K562 (cell line): ENCODE data around the gene ARMC9. TPM values are rescaled to one million over a fixed set of nuclear protein-coding genes. Genes with fewer than 3 reads are reported as not detected.

Experiments
- ATAC-seq: fragments of 200-7000 bp; cut with Tn5 transposase; 3 replicates; pipeline ENCODE4 v1.9.1; 2020; ENCODE audit warnings: moderate library complexity
- BruUV-seq: library from RNA; stranded (reverse); fragments of 400-500 nt; replicated peaks from 2 replicates; lab custom pipeline; 2021; lab: Mats Ljungman, UMichigan
- CTCF ChIA-PET: fragments of 300-600 bp; formaldehyde crosslinking; extraction: SDS; loops from one replicate; lab custom pipeline; 2021; ENCODE audit warnings: low intra/inter-chr PET ratio; lab: Yijun Ruan, JAX
- POLR2A ChIA-PET: fragments of 300-600, 350-650 bp; sonication (Branson Sonifier 250); formaldehyde crosslinking; extraction: SDS; loops from one replicate; lab custom pipeline; 2021; ENCODE audit warnings: antibody characterized with exemption, inconsistent platforms; lab: Yijun Ruan, JAX
- DNase-seq, 4 experiments: peaks; one replicate each; pipeline versions ENCODE4 v3.0.0 to v3.0.0-alpha.2; 2011 to 2018; ENCODE audit warnings: low spot score in 3 of 4, mixed read lengths in 3 of 4; ENCODE audit errors: extremely low read depth in 1 of 4
- FAIRE-seq: peaks from 2 replicates; lab custom pipeline; 2011; peaks lifted over from hg19 to GRCh38; lab: Jason Lieb, UNC
- H2AFZ ChIP-seq: 2 replicates; pipeline ENCODE4 v1.6.0; 2011; ENCODE audit warnings: low read depth, low read length, control low read depth, inconsistent platforms
- H3K27ac ChIP-seq: fragments of 200-600 bp; 3 replicates; pipeline ENCODE4 v1.8.0; 2011; ENCODE audit warnings: low read depth, mild to moderate bottlenecking, control low read depth, inconsistent platforms, low read length, moderate library complexity, mixed read lengths; ENCODE audit errors: extremely low read depth
- H3K27me3 ChIP-seq, 2 experiments: fragments of 300-600 bp in 1 of 2; 2 replicates in 1 of 2; 3 replicates in 1 of 2; pipeline versions ENCODE4 v1.6.0 to v1.8.0; 2011; ENCODE audit warnings: inconsistent platforms in 2 of 2, low read length in 2 of 2, mild to moderate bottlenecking in 1 of 2, mixed read lengths in 1 of 2, moderate library complexity in 1 of 2; ENCODE audit not compliant: control insufficient read depth in 2 of 2, insufficient read depth in 2 of 2
- H3K36me3 ChIP-seq: fragments of 300-600 bp; 3 replicates; pipeline ENCODE4 v1.8.0; 2011; ENCODE audit warnings: mild to moderate bottlenecking, low read length, inconsistent platforms; ENCODE audit not compliant: control insufficient read depth, insufficient read depth
- H3K4me1 ChIP-seq, 2 experiments: fragments of 200-600 bp in 1 of 2; replicated peaks in 1 of 2; 2 replicates in 1 of 2; 3 replicates in 1 of 2; pipeline versions ENCODE4 v1.5.1 to v1.8.0; 2011; ENCODE audit warnings: inconsistent platforms in 2 of 2, low read length in 2 of 2, mild to moderate bottlenecking in 1 of 2, mixed read lengths in 1 of 2, moderate library complexity in 1 of 2; ENCODE audit not compliant: control insufficient read depth in 2 of 2, insufficient read depth in 2 of 2
- H3K4me2 ChIP-seq: 2 replicates; pipeline ENCODE4 v1.6.1; 2011; ENCODE audit warnings: low read length, control low read depth, inconsistent platforms, mixed read lengths; ENCODE audit not compliant: insufficient read depth
- H3K4me3 ChIP-seq: fragments of 200-600 bp; sonication (generic), shearing (Covaris generic); 2 replicates; pipeline ENCODE4 v1.5.1; 2016; ENCODE audit warnings: control low read depth, inconsistent platforms
- H3K79me2 ChIP-seq: fragments of 200-600 bp; 3 replicates; pipeline ENCODE4 v1.8.0; 2011; ENCODE audit warnings: low read length, inconsistent platforms; ENCODE audit not compliant: control insufficient read depth, insufficient read depth
- H3K9ac ChIP-seq, 2 experiments: 2 replicates each; pipeline versions ENCODE4 v1.6.0 to v1.6.1; 2011; ENCODE audit warnings: low read depth in 2 of 2, low read length in 2 of 2, control low read depth in 1 of 2, inconsistent platforms in 1 of 2, mild to moderate bottlenecking in 1 of 2, mixed read lengths in 1 of 2; ENCODE audit not compliant: insufficient read depth in 1 of 2
- H3K9me1 ChIP-seq: one replicate; pipeline ENCODE4 v1.6.0; 2011; ENCODE audit warnings: inconsistent platforms, mild to moderate bottlenecking, low read length, moderate library complexity; ENCODE audit not compliant: control insufficient read depth, insufficient read depth
- H3K9me3 ChIP-seq: replicated peaks from 2 replicates; pipeline ENCODE4 v1.5.1; 2011; ENCODE audit warnings: low read depth, low read length, inconsistent platforms; ENCODE audit not compliant: control insufficient read depth, insufficient read depth
- H4K20me1 ChIP-seq: replicated peaks from 2 replicates; pipeline ENCODE4 v1.6.1; 2011; ENCODE audit warnings: low read length, inconsistent platforms, mixed read lengths; ENCODE audit not compliant: control insufficient read depth, insufficient read depth
- CBFA2T2 ChIP-seq: fragments of 450-650 bp; conservative IDR thresholded peaks from 2 replicates; pipeline ENCODE4 v1.6.1; 2017; ENCODE audit warnings: mild to moderate bottlenecking
- ELF1 ChIP-seq: fragments of 200-800 bp; sonication (Bioruptor generic); IDR thresholded peaks from 2 replicates; pipeline ENCODE4 v1.6.1; 2016; ENCODE audit warnings: missing genetic modification characterization, missing compliant biosample characterization
- ETV5 ChIP-seq: sonication (generic); formaldehyde crosslinking; IDR thresholded peaks from 2 replicates; pipeline ENCODE4 v1.4.0; 2020; ENCODE audit warnings: low read depth, mild to moderate bottlenecking, missing genetic modification reagents
- FIP1L1 ChIP-seq: fragments of 200-400 bp; formaldehyde crosslinking; IDR thresholded peaks from 2 replicates; pipeline ENCODE4 v1.6.1; 2018; ENCODE audit warnings: mild to moderate bottlenecking, low read depth, low read length; ENCODE audit not compliant: poor library complexity, severe bottlenecking
- FOXA1 ChIP-seq: fragments of 450-650 bp; IDR thresholded peaks from 2 replicates; pipeline ENCODE4 v1.6.1; 2016; ENCODE audit warnings: mild to moderate bottlenecking, borderline replicate concordance
- PYGO2 ChIP-seq: fragments of 450-650 bp; IDR thresholded peaks from 2 replicates; pipeline ENCODE4 v1.6.1; 2016; ENCODE audit warnings: mild to moderate bottlenecking, missing genetic modification characterization, moderate library complexity, missing compliant biosample characterization
- TAL1 ChIP-seq: fragments of 450-650 bp; IDR thresholded peaks from 2 replicates; pipeline ENCODE4 v1.6.1; 2016; ENCODE audit warnings: mild to moderate bottlenecking
- TOE1 ChIP-seq, 2 experiments: fragments of 450-650 bp in 1 of 2; sonication (generic) in 1 of 2; formaldehyde crosslinking in 1 of 2; IDR thresholded peaks; 2 replicates each; pipeline versions ENCODE4 v1.7.1 to v1.8.0; 2016 to 2022; ENCODE audit warnings: borderline replicate concordance in 2 of 2, mild to moderate bottlenecking in 2 of 2, antibody characterized with exemption in 1 of 2, inconsistent platforms in 1 of 2, low read depth in 1 of 2, missing genetic modification reagents in 1 of 2, moderate library complexity in 1 of 2
- ZFP30 ChIP-seq: fragments of 250-450 bp; sonication (Bioruptor Pico); IDR thresholded peaks from 2 replicates; pipeline ENCODE4 v1.8.0; 2022; ENCODE audit warnings: moderate library complexity, mild to moderate bottlenecking, inconsistent platforms, borderline replicate concordance
- ZSCAN29 ChIP-seq: fragments of 450-650 bp; IDR thresholded peaks from 2 replicates; pipeline ENCODE4 v1.6.1; 2017
- WGBS: fragments of 100-300 bp; shearing (Covaris generic); methylation state at CpG from one replicate; pipeline ENCODE4 v1.1.6; 2016; ENCODE audit warnings: low coverage, mixed read lengths; ENCODE audit not compliant: insufficient coverage; ENCODE audit errors: missing lambda C conversion rate; 5-methylcytosine and 5-hydroxymethylcytosine counted together
- in situ Hi-C: fragments of 300-500 bp; cut with MboI; formaldehyde crosslinking; loops from 4 replicates; pipeline ENCODE4 v1.15.0; 2018; ENCODE audit warnings: inconsistent platforms, mixed read lengths
- intact Hi-C: fragments of 100-400 bp; cut with micrococcal nuclease; formaldehyde crosslinking; loops from 2 replicates; pipeline ENCODE4 v1.14.2; 2022
- polyA plus RNA-seq, 8 experiments: library from polyadenylated mRNA; depleted of rRNA in 4 of 8; stranded (reverse) in 5 of 8; unstranded in 3 of 8; fragments of >200 nt; fragmentation: Nextera tagmentation in 2 of 8; fragmentation: Illumina TruSeq in 1 of 8; extraction: Ambion mirVana in 2 of 8; extraction: Trizol in 1 of 8; gene quantifications; 2 replicates each; pipeline versions ENCODE4 v1.2.1 to v1.2.3, GENCODE V29; 2011 to 2014; ENCODE audit warnings: inconsistent platforms in 1 of 8, missing spikeins in 1 of 8
- total RNA-seq, 7 experiments: library from RNA; depleted of rRNA in 6 of 7; stranded (reverse); fragments of >200 nt in 6 of 7; fragmentation: Illumina TruSeq in 2 of 7; extraction: Trizol in 2 of 7; gene quantifications; 2 replicates each; pipeline versions ENCODE4 v1.2.1 to v1.2.3, GENCODE V29; 2011 to 2021; ENCODE audit warnings: low replicate concordance in 1 of 7
- TF ChIP-seq, protein P1 (sequence below), 3 experiments: fragments of 200-800 bp in 1 of 3; fragments of 250-450 bp in 1 of 3; fragments of 450-650 bp in 1 of 3; sonication (Bioruptor Pico) in 1 of 3; sonication (Bioruptor generic) in 1 of 3; formaldehyde crosslinking in 1 of 3; IDR thresholded peaks; 2 replicates each; pipeline versions ENCODE4 v1.6.1 to v1.8.0; 2016 to 2022; ENCODE audit warnings: mild to moderate bottlenecking in 2 of 3, missing genetic modification characterization in 2 of 3, missing compliant biosample characterization in 1 of 3, moderate library complexity in 1 of 3
- TF ChIP-seq, protein P2 (sequence below): sonication (generic); formaldehyde crosslinking; IDR thresholded peaks from 2 replicates; pipeline ENCODE4 v1.9.0; 2022; ENCODE audit warnings: mild to moderate bottlenecking, missing genetic modification reagents

The ARMC9 gene
- total and polyA plus RNA-seq, 9 of the 15 experiments (the other 6 are each of a cell fraction or from before 2014, with no cell fraction given), result 0.36 to 2.3 (median 1.1) TPM

DNA sequence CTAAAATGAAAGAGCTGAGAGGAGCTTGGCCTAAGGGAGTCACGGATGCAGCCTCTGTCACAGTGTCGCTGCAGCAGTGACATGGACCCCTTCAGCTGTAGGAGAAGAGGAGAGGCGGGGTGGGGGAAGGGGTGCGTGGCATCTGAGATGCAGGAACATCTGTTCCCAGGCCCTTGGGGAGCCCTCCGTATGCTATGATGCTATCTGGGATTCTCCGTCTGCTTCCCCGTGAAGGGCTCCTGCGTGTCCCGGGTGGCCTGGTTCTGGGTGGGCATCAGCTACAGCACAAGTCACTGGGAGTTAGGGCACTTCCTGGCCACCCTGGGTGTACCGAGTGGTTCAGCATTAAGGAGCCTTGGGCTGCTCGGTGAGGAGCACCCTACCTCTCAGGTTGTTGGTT is 161.5 kb downstream of the ARMC9 start:
- no peak overlapping the region; the same call in 2 of the 3 replicates for H3K27ac ChIP-seq
- CTCF ChIA-PET, result no interaction called here
- H3K79me2 ChIP-seq, result no peaks in the 10 kb centered on the region
- POLR2A ChIA-PET, result no interaction called here
- FAIRE-seq (no peak), ATAC-seq (no peak), DNase-seq (no peak)
- TF ChIP-seq ZSCAN29, result no peak
- TF ChIP-seq ZFP30 (CRISPR knock-in tag), result no peak
- TF ChIP-seq CBFA2T2, result no peak
- TF ChIP-seq, protein P1, sequence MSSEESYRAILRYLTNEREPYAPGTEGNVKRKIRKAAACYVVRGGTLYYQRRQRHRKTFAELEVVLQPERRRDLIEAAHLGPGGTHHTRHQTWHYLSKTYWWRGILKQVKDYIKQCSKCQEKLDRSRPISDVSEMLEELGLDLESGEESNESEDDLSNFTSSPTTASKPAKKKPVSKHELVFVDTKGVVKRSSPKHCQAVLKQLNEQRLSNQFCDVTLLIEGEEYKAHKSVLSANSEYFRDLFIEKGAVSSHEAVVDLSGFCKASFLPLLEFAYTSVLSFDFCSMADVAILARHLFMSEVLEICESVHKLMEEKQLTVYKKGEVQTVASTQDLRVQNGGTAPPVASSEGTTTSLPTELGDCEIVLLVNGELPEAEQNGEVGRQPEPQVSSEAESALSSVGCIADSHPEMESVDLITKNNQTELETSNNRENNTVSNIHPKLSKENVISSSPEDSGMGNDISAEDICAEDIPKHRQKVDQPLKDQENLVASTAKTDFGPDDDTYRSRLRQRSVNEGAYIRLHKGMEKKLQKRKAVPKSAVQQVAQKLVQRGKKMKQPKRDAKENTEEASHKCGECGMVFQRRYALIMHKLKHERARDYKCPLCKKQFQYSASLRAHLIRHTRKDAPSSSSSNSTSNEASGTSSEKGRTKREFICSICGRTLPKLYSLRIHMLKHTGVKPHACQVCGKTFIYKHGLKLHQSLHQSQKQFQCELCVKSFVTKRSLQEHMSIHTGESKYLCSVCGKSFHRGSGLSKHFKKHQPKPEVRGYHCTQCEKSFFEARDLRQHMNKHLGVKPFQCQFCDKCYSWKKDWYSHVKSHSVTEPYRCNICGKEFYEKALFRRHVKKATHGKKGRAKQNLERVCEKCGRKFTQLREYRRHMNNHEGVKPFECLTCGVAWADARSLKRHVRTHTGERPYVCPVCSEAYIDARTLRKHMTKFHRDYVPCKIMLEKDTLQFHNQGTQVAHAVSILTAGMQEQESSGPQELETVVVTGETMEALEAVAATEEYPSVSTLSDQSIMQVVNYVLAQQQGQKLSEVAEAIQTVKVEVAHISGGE (CRISPR knock-in tag; IDR thresholded peaks at IDR 0.05), result no peak
- TF ChIP-seq ELF1 (tag), result no peak
- TF ChIP-seq TAL1, result no peak
- TF ChIP-seq FIP1L1, result no peak
- no peak for TF ChIP-seq FOXA1
- TF ChIP-seq, protein P2, sequence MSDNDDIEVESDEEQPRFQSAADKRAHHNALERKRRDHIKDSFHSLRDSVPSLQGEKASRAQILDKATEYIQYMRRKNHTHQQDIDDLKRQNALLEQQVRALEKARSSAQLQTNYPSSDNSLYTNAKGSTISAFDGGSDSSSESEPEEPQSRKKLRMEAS (CRISPR knock-in tag), result no peak
- no peak for TF ChIP-seq PYGO2 (tag)
- TF ChIP-seq ETV5 (CRISPR knock-in tag), result no peak
- TF ChIP-seq TOE1 (IDR thresholded peaks at IDR 0.05; ENCODE audit: borderline replicate concordance), result no peak
- TF ChIP-seq TOE1 (CRISPR knock-in tag; IDR thresholded peaks at IDR 0.05; ENCODE audit: borderline replicate concordance, low read depth), result no peak
- peaks cover 6 to 16% of the 10 kb centered on the region in 2 experiments; a peak in 4 of 5 replicates for H3K4me1 ChIP-seq
- H3K4me2 ChIP-seq, result no peak overlapping the region
- H3K9me1 ChIP-seq, result no peaks in the 10 kb centered on the region
- intact Hi-C loops (no loop called here), in situ Hi-C loops (no loop called here)
- 31% methylated on average over 9 of the region's 11 CpGs for WGBS
- no peak overlapping the region for H3K9ac ChIP-seq
- H3K9me3 ChIP-seq, result no peaks in the 10 kb centered on the region
- H3K27me3 ChIP-seq, result peaks cover 0 to 25% of the 10 kb centered on the region in 2 experiments; a peak in 3 of 5 replicates
- no peaks in the 10 kb centered on the region for H4K20me1 ChIP-seq
- no peak overlapping the region for H2AFZ ChIP-seq
- no peak overlapping the region for H3K4me3 ChIP-seq
- BruUV-seq, result no TSS peak
- H3K36me3 ChIP-seq, result no peaks in the 10 kb centered on the region
